BJ (cell line): ENCODE measurements around the gene PROM1. TPM values are rescaled to one million over a fixed set of nuclear protein-coding genes. Genes with fewer than 3 reads are reported as not detected.

Experiments
- CTCF ChIA-PET: fragments of 350-600 bp; formaldehyde crosslinking; extraction: SDS; loops from one replicate; lab custom pipeline; 2021; ENCODE audit warnings: antibody characterized with exemption, inconsistent platforms; lab: Yijun Ruan, JAX
- POLR2A ChIA-PET: fragments of 300-600 bp; sonication (Branson Sonifier 250); formaldehyde crosslinking; extraction: SDS; loops from one replicate; lab custom pipeline; 2021; ENCODE audit warnings: antibody characterized with exemption; lab: Charles Lee
- DNase-seq: peaks from one replicate; pipeline ENCODE4 v3.0.0-alpha.2; 2011; ENCODE audit warnings: low read depth
- H3K27me3 ChIP-seq: 2 replicates; pipeline ENCODE4 v1.6.0; 2011; ENCODE audit warnings: low read length; ENCODE audit not compliant: control insufficient read depth, insufficient read depth
- H3K36me3 ChIP-seq: 2 replicates; pipeline ENCODE4 v1.5.1; 2011; ENCODE audit warnings: low read length; ENCODE audit not compliant: control insufficient read depth, insufficient read depth
- H3K4me3 ChIP-seq: 2 replicates; pipeline ENCODE4 v1.5.1; 2011; ENCODE audit warnings: low read depth, mild to moderate bottlenecking, control low read depth, low read length
- CTCF ChIP-seq: IDR thresholded peaks from 2 replicates; pipeline ENCODE4 v1.5.1; 2011; ENCODE audit warnings: low read depth, mild to moderate bottlenecking, control low read depth, inconsistent platforms, low read length, moderate library complexity; ENCODE audit not compliant: insufficient read depth
- polyA plus RNA-seq: library from polyadenylated mRNA; depleted of rRNA; stranded (reverse); fragments of >200 nt; gene quantifications from 2 replicates; pipeline ENCODE4 v1.2.3, GENCODE V29; 2011

The PROM1 gene
- polyA plus RNA-seq, 1 experiment, result not detected

GRCh38 chr4:16055873-16056272, 27.9 kb downstream of the PROM1 start:
- TF ChIP-seq CTCF, result no peak
- CTCF ChIA-PET, result interaction anchor here (0.6 kb wide), 1 partner anchor 24 kb away, joined by 3 read pairs; no protein-coding TSS in a partner anchor
- Histone ChIP-seq H3K36me3 (no peaks in the 10 kb centered on the region), H3K27me3 (peaks cover 12% of the 10 kb centered on the region), H3K4me3 (no peak overlapping the region)
- POLR2A ChIA-PET, result no interaction called here
- DNase-seq, result no peak

GRCh38 chr4:16055471-16055870, 28.4 kb downstream of the PROM1 start:
- CTCF ChIA-PET, result interaction anchor here (0.6 kb wide), 1 partner anchor 24 kb away, joined by 3 read pairs; no protein-coding TSS in a partner anchor
- Histone ChIP-seq H3K27me3 (peaks cover 13% of the 10 kb centered on the region), H3K4me3 (no peak overlapping the region), H3K36me3 (no peaks in the 10 kb centered on the region)
- no peak for DNase-seq
- POLR2A ChIA-PET, result no interaction called here
- no peak for TF ChIP-seq CTCF

- TF ChIP-seq CTCF, result no peak
- Histone ChIP-seq H3K36me3 (no peaks in the 10 kb centered on the region), H3K4me3 (no peak overlapping the region), H3K27me3 (peaks cover 13% of the 10 kb centered on the region)
- ChIA-PET CTCF (interaction anchor here (1.6 kb wide), 1 partner anchor 211 kb away, joined by 5 read pairs; no protein-coding TSS in a partner anchor), POLR2A (no interaction called here)
- no peak for DNase-seq
Measured at GRCh38 chr4:16052939-16053338, 30.9 kb downstream of the PROM1 start.

- H3K4me3 ChIP-seq, result no peak overlapping the region
- H3K27me3 ChIP-seq, result peaks cover 13% of the 10 kb centered on the region
- POLR2A ChIA-PET, result no interaction called here
- no peaks in the 10 kb centered on the region for H3K36me3 ChIP-seq
- TF ChIP-seq CTCF, result no peak
- DNase-seq, result no peak
- CTCF ChIA-PET, result interaction anchor here (0.7 to 1.6 kb wide), 2 partner anchors 14 to 212 kb away, joined by 3 to 5 read pairs; no protein-coding TSS in a partner anchor
Measured at GRCh38 chr4:16051980-16052379, 31.8 kb downstream of the PROM1 start.

- peaks cover 10% of the 10 kb centered on the region for H3K27me3 ChIP-seq
- POLR2A ChIA-PET, result no interaction called here
- DNase-seq, result no peak
- no peak overlapping the region for H3K4me3 ChIP-seq
- no peaks in the 10 kb centered on the region for H3K36me3 ChIP-seq
- no peak for TF ChIP-seq CTCF
- CTCF ChIA-PET, result interaction anchor here (0.5 kb wide), 1 partner anchor 24 kb away, joined by 3 read pairs; no protein-coding TSS in a partner anchor
Measured at GRCh38 chr4:16051132-16051531, 32.7 kb downstream of the PROM1 start.
